IPS DF 4.7 (cell line): ENCODE results near the gene MYO9B.

Experiments used
- DNase-seq: peaks from one replicate; pipeline ENCODE4 v3.0.0-alpha.2; 2013; ENCODE audit warnings: low spot score; ENCODE audit errors: extremely low read depth

The MYO9B gene

GRCh38 chr19:17058236-17058635 lies 17.3 kb upstream of the MYO9B start:
- no peak for DNase-seq

DNA sequence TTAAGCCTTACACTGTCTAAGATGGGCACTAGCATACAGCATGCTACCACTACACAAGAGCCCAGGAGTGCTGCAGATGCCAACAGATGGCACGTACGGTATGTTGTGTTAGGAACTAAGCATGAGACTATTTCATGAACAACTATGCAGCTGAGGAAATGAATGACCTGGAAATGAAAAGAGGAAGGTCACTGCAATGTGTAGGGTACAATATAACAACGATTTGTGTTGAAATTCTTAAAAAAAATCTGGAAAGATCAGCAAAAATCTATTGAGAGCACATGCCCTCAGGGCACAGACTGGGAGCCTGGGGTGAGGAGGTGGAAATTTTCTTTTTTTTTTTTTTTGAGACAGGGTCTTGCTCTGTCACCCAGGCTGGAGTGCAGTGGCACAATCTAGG lies 14.8 kb upstream of the MYO9B start:
- no peak for DNase-seq

DNA sequence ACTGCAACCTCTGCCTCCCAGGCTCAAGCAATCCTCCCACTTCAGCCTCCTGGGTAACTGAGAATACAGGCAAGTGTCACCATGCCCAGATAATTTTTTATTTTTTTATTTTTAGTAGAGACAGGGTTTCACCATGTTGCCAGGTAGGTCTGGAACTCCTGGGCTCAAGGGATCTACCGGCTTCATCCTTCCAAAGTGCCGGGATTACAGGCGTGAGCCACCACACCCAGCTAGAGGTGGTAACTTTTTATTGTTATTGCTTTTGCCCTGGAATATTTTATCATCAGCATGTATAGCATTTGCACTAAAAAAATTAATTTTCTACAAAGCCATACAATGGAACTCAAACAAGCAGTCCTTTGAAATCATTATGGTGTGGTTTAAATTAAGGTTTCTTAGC lies 14.4 kb upstream of the MYO9B start:
- no peak for DNase-seq

DNA sequence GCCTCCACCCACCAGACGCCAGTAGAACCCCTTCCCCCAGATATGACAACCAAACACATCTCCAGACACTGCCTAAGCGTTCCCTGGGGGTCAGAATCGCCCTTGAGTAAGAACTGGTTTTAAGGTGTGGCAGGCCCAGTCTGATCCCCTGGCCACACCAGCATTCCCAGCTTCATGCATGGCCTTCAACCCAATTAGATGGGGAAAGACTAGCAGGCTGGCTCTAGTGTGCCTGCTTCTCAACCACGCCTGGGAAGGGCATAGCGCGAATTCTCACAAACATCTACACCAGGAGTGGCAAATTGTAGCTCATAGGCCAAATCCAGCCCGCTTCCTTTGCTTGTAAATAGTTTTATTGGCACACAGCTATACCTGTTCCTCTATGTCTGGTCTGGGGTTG lies 13.9 kb upstream of the MYO9B start:
- no peak for DNase-seq

DNA sequence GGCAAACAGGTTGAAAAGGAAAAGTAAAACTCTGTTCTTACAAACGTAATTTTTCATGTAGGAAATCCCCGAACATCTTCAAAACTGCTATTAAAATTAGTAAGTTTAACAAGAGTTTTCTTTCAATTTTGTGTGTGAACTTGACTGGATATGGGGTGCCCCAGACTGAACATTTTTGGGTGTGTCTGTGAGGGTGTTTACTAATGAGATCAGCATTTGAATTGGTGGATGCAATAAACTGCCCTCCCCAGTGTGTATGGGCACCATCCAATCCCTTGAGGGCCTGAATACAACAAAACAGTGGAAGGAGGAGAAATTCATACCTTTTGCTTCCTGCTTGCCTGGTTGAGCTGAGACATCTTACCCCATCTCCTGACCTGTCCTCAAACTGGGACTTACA lies 12.1 kb upstream of the MYO9B start:
- no peak for DNase-seq

DNA sequence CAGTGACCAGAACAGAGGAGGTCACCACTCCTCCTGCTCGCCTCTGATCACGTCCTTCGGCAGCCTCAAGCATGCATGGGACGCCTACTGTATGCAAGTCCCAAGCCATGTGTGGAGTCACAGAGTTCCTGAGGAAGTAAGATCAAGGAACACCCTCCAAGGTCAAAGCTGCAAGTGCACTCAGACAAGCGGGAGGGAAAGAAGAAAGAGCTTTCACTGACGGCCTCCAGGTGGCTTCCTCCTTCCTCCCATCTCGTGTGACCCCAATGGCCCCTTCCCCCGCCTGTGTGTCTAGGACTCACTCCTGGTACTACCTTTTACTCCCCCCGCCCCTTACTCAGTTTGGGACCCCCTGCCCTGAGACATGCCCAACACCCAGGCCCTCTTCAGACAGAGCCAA lies 6.4 kb upstream of the MYO9B start:
- no peak for DNase-seq

GRCh38 chr19:17070421-17070820 lies 5.2 kb upstream of the MYO9B start:
- no peak for DNase-seq

- DNase-seq = no peak
Observed at GRCh38 chr19:17070912-17071311, 4.7 kb upstream of the MYO9B start.

GRCh38 chr19:17073869-17074633 lies 1.5 kb upstream of the MYO9B start:
- no peak for DNase-seq

DNA sequence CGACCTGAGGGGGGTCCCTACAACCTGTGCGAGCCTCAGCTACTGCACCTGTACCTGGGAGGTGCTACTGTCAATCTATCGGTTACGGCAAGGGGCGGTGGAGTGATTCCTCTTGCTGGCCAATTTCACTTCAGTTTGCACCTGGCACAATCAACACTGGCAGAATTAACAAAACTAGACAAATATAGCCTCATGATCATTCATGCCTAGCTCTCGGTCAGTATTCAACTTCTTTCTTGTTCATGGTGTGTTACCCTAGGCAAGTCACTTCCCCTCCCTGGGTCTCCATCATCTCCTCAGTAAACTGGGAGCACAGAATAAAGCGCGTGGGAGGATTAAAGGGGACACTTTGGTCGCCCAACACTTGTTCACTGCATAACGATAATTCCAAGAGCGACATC lies 943 bp upstream of the MYO9B start:
- no peak for DNase-seq

DNA sequence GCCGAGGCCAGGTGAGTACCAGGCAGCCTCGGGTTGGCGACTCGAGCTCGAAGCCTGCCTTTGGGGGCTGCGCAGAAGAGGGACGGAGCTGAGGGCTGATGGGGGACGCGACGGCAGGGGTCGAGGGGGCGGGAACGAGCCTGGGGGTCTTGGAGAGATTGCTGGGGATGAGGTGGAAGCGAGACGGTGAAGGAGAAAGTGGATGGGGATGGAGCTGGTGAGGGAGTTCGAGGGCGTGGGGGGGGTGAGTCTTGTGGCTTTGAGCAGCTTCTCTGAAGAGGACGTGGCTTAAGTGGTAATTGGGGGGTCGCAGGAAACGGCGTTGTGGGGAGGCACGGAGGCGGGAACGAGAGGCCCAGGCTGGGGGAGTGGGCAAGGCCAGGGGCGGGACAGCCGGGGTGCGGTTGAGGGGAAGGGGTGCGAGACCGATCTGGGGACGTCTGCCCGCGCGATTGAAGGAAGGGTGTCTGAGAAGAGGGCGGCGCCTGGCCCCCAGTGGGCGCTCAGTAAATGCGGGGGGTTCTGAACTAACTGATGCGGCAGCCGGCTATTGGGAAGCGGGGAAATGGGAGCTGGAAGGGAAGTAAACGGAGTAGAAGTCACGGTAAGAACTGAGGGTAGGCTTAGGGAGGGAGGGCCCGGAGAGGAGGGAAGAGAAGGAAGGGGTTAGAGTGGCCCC lies 426 bp downstream of the MYO9B start:
- DNase-seq = no peak

DNA sequence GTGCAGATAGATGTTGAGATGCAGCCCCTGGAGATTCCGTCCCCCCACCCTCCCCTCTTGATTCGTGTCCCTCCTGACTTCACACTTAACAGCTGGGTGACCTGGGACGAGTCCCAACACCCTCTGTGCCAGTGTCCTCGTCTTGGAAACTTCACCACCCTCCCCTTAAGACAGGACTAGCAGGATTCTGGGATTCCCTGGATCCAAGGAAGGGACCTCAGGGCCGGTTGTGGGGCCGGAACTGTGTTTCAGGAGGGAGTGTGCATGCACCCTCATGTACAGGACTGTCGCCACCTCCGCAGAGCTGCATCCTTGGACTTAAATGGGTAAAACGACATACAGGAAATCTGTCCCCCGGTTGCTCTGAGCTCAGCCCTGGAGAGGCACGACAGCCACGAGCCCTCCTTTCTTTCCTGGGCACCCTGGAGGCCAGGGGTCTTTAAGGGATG lies 990 bp downstream of the MYO9B start:
- no peak for DNase-seq

GRCh38 chr19:17077447-17078028 lies 2.0 kb downstream of the MYO9B start:
- DNase-seq = no peak

DNA sequence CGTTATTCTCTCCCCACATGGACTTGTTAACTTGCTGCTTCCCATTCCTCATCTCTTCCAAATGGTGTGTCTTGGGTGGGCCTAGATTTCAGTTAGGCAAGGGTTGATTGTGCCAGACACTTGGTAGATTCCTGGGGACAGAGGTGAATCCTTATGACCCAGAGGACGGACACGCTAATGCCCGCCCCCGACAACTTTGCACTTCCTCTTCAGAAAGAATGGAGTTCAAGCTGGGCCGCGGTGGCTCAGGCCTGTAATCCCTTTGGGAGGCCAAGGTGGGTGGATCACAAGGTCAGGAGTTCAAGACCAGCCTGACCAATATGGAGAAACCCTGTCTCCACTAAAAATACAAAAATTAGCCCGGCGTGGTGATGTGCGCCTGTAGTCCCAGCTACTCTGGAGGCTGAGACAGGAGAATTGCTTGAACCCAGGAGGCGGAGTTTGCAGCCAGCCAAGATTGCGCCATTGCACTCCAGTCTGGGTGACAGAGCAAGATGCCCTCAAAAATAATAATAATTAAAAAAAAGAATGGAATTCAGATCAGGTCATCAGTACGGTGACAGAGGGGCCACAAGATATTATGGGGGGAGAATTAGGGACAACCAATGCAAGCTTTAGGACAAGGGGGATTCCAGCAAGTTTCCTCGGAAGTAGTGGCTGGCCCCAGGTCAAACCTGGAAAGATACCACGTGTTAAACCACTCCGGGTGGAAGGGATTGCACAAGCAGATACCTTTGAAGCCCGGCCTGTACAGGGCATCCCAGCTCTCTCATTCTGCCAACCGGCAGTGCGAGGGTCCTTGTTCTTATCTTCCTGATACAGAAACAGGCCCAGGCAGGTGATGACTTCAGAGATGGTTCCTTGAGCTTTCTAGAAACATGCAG lies 2.7 kb downstream of the MYO9B start:
- DNase-seq = no peak

DNA sequence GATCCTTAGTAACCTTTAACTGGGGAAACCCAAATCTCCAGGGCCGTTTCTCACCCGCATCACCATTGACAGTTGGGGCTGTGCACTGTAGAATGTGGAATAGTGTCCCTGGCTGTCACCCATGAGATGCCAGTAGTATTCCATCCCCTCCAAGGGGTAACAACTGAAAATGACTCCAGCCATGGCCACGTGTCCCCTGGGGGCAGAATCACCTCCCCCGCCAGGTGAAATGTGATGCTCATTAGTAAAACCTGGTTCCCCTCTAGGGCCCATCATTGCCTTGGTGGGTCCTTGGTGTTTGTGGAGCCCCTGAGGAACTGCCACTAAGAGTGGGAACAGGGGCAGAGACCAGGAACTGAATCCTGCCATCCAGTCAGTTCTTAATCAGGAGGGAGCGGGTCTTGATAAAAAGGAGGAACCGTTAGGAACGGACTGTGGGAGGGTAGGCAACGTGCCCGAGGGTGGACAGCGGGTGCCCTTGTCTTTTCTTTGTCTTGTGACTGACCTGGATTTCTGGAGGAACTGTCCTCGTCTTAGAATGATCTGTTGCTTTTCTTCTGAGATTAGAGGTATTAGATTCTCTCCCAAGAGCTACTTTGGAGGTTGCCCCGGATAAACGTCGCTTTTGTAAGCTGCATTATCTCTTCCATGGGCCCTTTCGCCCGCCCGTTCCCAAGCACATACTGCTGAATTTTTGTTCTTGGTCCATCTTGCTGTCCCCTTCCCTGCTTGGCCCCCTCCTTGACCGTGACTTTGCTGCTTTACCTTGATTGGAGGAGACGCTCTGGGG lies 3.5 kb downstream of the MYO9B start:
- DNase-seq = no peak

DNA sequence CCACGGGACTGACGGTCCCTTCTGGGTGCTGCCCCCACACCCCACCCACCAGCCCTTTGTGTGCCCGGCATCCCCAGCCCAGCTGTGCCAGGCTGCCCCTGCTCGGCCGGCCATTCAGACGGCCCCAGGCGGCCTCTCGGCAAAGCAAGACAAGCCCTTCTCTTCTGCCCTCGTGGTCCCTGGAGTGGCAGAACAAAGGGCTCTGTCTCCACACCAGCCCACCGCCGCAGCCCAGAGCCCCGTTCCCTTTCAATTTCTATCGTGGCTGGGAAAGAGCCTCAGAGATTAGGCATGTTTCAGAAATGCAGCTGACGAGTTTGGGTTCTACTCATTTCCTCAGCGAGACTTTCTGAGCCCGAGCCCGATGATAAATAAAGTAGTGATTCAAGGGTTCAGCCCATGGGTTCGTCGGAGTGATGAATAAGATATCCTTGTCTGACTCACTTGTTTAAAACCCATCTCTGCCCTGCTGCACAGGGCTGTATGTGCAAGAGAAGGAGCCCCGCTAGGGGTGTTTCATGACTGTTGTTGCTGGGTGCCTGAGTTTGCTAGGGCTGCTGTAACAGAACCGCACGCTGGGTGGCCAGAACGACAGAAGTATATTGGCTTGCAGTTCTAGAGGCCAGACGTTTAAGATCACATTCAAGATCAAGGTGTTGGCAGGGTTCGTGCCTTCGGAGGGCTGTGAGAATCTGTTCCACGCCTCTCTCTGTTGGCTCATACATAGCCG lies 4.3 kb downstream of the MYO9B start:
- DNase-seq = no peak

- DNase-seq = no peak
Observed at GRCh38 chr19:17080440-17080801, 4.8 kb downstream of the MYO9B start.

DNA sequence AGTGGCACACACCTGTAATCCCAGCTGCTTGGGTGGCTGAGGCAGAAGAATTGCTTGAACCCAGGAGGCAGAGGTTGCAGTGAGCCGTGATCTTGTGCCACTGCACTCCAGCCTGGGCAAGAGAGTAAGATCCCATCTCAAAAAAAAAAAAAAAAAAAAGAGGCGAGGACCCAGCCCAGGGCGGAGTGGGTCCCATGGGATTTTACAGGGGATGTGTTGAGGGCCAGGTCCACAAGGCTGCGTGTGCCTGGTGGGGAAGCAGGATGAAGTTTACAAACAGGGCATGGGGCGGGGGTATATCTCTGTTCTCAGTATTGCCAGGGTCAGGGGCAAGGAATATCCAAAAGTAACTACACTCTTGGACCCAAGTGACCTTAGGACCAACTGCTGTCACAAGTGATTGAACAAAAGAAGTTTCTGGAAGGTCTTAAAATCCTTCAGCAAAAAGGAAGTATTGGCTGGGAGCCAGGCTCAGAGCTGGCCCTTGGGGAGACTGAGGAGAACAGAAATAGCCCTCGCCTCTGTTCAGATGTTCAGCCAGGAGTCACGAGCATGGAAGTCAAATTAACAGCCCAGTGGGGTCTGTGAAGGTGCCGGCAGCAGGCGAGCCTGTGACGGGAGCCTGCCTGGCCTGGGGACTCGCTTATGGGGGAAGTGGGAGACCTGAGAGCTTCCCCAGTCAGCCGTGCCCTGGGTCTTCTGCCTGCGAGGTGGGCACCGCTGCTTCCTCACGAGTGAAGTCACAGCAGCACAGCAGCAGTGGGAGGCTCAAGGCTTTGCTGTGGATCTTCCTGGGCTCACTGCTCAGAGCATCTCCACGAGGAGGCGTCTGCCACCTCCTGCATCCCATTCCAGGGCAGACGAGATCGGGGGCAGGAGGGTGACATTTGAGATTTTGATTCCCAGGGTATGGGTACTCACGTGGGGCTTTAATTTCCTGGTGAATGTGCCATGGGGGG lies 6.4 kb downstream of the MYO9B start:
- no peak for DNase-seq

DNA sequence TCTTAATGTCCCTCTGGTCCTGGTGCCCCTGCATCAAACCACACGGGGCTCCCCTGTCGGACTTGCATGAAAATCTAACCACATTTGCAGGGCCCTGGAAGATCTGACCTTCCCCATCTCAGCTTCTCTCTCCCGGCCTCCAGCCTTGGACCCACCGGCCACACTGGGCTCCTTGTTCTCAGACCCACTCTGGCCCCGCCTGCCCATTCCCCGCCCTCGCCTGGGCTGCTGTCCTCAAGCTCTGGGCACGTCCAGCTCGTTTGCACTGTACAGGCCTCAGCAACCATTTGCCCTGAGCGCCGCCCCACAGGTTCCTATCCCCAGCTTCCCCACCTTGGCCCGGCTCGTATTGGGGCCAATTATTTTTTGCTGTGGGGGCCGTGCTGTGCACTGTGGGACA lies 10.5 kb downstream of the MYO9B start:
- no peak for DNase-seq
